Loucy (cell line): ENCODE results near the gene PDLIM4.

Experiments used
- CTCF ChIP-seq: fragments of 200-600 bp; sonication (generic); conservative IDR thresholded peaks from 2 replicates; pipeline ENCODE4 v1.5.1; 2014; ENCODE audit warnings: mild to moderate bottlenecking, antibody characterized with exemption, low read length
- EZH2phosphoT487 ChIP-seq: fragments of 200-600 bp; IDR thresholded peaks from 2 replicates; pipeline ENCODE4 v1.6.1; 2018; ENCODE audit warnings: antibody characterized with exemption, mild to moderate bottlenecking, moderate library complexity, borderline replicate concordance

GRCh38 chr5:132234684-132235062 lies 22.8 kb upstream of the PDLIM4 start:
- TF ChIP-seq EZH2phosphoT487 (no peak), CTCF (no peak)
